VCaP (cell line): ENCODE results near the gene DPM1.
"Not testable (repeated sequence)": the region's sequence is repeated elsewhere in the genome, so short reads cannot be mapped to it uniquely, and the experiment has no call there.

Experiments
- H3K27ac ChIP-seq: fragments of 450-650 bp; 2 replicates; pipeline ENCODE4 v1.5.1; 2017
- CTCF ChIP-seq: fragments of 450-650 bp; conservative IDR thresholded peaks from 2 replicates; pipeline ENCODE4 v1.5.1; 2017; ENCODE audit warnings: mild to moderate bottlenecking, moderate library complexity

The DPM1 gene

DNA sequence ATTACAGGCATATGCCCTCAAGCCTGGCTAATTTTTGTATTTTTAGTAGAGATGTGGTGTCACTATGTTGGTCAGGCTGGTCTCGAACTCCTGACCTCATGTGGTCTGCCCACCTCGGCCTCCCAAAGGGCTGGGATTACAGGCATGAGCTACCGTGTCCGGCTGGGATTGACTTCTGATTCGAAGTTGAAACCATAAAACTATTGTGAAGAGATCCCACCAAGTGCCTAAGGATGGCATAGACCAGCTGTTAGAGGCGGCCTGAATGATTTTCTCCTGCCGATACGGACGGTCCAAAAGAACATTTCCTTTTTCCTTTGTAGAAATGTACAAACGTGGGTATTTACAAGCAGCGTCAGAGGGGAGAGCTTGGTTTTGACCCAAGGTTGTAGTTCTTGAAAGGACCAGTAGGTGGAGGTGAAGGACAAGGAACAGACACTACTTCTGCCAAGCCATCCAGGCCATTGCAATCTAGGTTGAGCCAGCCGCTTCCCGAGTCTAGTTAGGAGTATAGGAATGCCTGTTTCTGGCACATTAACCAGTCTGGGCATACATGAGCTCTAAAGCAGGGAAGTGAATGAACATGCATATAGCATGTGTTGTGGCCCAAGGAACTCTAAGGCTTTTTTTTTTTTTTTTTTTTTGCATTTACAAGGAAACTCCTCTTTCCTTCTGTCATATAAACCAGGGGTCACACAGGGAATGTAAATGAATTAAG, 29.3 kb upstream of the DPM1 start:
- TF ChIP-seq CTCF: peak; percentile 95
- H3K27ac ChIP-seq: no peak overlapping the region

- no peak for TF ChIP-seq CTCF
- H3K27ac ChIP-seq: peak overlapping the region; percentile 45
These were observed 25.0 kb upstream of the DPM1 start for GRCh38 chr20:50983321-50983720.

DNA sequence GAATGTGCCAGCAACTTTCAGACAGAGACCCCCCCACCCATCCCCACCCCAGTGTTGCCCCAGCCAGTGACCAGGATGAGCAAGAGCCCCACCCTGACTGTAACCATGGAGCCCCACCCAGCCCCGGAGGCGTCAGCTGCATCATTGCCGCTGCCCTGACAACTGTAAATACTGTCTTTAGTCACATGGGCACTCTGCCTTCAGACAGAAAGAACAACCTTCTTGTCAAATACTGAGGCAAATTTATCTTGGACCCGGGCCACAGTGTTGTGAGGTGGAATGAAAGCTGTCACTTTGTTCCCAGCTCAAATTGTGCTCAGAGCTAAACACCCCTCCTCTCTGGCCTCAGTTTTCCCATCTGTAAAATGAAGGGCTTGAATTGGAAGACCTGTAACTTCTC, 24.0 kb upstream of the DPM1 start:
- H3K27ac ChIP-seq: peak overlapping the region; percentile 45
- TF ChIP-seq CTCF: no peak

DNA sequence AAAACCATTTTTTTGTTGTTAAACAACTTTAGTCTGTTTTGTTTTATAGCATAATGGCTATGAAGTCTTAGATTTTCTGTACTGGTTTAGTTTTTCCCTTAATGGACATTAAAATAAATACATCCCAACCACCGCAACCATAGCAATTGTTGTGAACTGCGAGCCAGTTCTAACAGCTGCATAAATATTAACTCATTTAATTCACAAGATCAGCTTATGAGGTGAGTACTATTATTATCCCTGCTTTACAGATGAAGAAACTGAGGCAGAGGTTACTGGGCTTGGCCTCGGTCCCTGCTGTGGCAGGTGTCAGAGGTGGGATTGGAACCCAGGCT, 23.3 kb upstream of the DPM1 start:
- no peak; the same call in none of the 2 replicates for TF ChIP-seq CTCF
- H3K27ac ChIP-seq: peak overlapping the region; percentile 45; the same call in 1 of the 2 replicates

DNA sequence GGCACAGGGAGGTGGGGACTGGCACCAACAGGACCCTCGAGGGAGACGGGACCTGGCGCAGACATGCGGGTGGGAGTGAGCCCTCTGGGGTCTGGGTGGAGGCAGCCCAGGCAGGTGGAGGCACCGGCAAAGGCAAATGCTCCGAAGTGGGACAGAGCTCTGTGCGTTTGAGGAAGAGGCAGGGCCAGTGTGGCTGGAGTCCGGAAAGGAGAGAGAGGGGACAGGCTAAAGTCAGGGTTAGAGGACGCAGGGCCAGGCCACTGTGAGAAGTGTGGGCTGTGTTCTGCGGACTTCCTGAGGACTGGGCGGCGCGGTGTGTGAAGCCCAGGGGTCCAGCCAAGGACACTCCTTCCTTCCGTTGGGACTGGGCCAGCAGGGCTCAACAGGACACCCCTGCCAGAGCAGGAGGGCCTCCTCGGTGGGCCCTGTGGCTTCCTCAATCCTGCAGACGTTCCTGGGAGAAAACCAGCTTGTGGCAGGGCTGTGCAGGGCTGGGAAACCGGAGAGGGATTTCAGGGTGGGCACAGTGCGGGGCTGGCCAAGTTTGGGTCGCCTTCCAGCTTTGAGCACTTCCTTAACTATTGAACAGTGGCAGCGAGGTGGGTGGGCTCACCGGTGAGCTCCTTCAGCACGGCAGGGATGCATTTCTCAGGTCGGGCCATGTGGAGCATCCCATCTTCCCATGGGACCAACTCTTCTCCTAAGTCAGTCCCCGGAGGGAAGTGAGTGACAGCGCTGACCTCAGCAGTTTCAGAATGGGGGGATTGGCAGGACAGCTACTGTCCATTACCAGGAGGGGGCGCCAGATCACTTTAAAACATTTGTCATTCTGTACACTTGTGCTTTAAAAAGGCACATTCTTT, 22.8 kb upstream of the DPM1 start:
- peak; percentile 92 for TF ChIP-seq CTCF
- H3K27ac ChIP-seq: no peak overlapping the region

- no peak for TF ChIP-seq CTCF
- H3K27ac ChIP-seq: no peak overlapping the region
These were observed 21.8 kb upstream of the DPM1 start for GRCh38 chr20:50980071-50980681.

GRCh38 chr20:50978533-50978932, 20.2 kb upstream of the DPM1 start:
- not testable (repeated sequence) for H3K27ac ChIP-seq
